Esophagus squamous epithelium (tissue), 4 donors: ENCODE results near the gene LARP1B.
"Not testable (repeated sequence)": the region's sequence is repeated elsewhere in the genome, so short reads cannot be mapped to it uniquely, and the experiment has no call there.

ENCODE experiments used
- POLR2A ChIP-seq, 4 donors: fragments of 450-650 bp; IDR thresholded peaks; one replicate each; pipeline ENCODE4 v1.6.1; 2017; ENCODE audit warnings: antibody characterized with exemption in 4 of 4, mild to moderate bottlenecking in 4 of 4, moderate library complexity in 3 of 4
- TF ChIP-seq, protein P1 (sequence below), 6 experiments: fragments of 450-650 bp in 4 of 6; fragments of 200-600 bp in 2 of 6; sonication (generic) in 2 of 6; IDR thresholded peaks; one replicate each; pipeline ENCODE4 v1.5.1; 2016 to 2019; ENCODE audit warnings: antibody characterized with exemption in 6 of 6, mild to moderate bottlenecking in 4 of 6, moderate library complexity in 4 of 6

DNA sequence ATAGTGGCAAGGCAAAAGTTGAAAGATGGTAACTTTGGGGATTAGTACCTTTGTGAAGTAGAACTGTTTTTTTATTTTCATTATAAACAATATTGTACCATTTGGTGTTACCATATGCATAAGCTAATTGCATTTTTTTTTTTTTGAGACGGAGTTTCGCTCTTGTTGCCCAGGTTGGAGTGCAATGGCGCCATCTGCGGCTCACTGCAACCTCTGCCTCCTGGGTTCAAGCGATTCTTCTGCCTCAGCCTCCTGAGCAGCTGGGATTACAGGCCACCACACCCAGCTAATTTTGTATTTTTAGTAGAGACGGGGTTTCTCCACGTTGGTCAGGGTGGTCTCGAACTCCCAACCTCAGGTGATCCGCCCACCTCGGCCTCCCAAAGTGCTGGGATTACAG, 9.9 kb upstream of the LARP1B start:
- TF ChIP-seq, protein P1, sequence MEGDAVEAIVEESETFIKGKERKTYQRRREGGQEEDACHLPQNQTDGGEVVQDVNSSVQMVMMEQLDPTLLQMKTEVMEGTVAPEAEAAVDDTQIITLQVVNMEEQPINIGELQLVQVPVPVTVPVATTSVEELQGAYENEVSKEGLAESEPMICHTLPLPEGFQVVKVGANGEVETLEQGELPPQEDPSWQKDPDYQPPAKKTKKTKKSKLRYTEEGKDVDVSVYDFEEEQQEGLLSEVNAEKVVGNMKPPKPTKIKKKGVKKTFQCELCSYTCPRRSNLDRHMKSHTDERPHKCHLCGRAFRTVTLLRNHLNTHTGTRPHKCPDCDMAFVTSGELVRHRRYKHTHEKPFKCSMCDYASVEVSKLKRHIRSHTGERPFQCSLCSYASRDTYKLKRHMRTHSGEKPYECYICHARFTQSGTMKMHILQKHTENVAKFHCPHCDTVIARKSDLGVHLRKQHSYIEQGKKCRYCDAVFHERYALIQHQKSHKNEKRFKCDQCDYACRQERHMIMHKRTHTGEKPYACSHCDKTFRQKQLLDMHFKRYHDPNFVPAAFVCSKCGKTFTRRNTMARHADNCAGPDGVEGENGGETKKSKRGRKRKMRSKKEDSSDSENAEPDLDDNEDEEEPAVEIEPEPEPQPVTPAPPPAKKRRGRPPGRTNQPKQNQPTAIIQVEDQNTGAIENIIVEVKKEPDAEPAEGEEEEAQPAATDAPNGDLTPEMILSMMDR (IDR thresholded peaks at IDR 0.05) = not testable (repeated sequence)
- TF ChIP-seq POLR2A (IDR thresholded peaks at IDR 0.05) = not testable (repeated sequence)
